GOT3 (cell line): Measurements from ENCODE around the gene H2AZ2.
"Not testable (repeated sequence)": the region's sequence is repeated elsewhere in the genome, so short reads cannot be mapped to it uniquely, and the experiment has no call there.

Experiments used
- DNase-seq: peaks from one replicate; lab custom pipeline; 2025; ENCODE audit warnings: mixed read lengths; lab: John Stamatoyannopoulos, UW

Gene H2AZ2

GRCh38 chr7:44847920-44848634 lies at the start of gene H2AZ2:
H2AZ2 (minus strand) TSS chr7:44848087; CDS start chr7:44847971, 116 bp downstream.
- DNase-seq = peak; percentile 99

DNA sequence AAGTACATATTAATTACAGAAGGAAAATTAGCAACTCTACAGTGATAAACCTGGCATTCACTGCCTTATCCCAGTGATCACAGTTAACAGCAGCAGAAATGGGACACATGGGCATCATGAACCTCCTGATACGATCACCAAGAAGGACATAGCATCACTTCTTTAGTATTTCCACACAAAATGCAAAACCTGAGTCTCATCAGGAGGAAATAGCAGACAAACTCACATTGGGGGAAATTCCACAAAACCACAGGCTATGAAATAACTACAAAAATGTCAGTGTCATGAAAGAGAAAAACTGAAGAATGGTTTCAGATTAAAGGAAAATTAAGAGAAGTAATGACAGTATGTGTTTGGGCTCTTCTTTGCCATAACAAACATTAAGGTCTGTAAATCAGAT lies 49.4 kb upstream of the H2AZ2 start:
- no peak for DNase-seq

GRCh38 chr7:44894888-44895580 lies 47.1 kb upstream of the H2AZ2 start:
- DNase-seq = no peak

DNA sequence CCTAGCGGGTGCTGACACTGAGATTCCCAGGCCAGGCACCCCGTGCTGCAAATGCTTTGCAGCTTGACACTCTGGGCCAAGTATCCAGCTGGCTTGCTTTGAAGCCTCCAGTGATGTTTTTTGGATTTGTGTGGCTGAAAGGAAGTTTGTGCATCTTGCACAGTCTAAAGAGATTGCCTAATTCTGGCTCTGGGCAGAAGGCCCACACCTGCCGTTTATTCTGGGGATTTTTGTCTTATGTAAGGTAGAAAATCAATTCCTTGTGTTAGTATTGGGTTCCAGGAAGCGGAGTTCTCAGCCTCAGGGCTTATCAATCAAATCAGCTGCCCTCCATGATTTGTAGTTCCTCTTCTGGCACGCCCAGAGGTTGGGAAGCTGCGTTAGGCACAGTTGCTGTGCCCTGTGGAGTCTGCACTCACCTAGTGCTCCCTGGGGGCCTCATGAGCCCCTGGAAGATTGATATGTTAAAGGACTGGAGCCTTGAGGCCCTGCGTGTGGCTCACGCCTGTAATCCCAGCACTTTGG lies 45.9 kb upstream of the H2AZ2 start:
- DNase-seq = no peak

GRCh38 chr7:44891791-44892190 lies 43.9 kb upstream of the H2AZ2 start:
- DNase-seq = no peak

DNA sequence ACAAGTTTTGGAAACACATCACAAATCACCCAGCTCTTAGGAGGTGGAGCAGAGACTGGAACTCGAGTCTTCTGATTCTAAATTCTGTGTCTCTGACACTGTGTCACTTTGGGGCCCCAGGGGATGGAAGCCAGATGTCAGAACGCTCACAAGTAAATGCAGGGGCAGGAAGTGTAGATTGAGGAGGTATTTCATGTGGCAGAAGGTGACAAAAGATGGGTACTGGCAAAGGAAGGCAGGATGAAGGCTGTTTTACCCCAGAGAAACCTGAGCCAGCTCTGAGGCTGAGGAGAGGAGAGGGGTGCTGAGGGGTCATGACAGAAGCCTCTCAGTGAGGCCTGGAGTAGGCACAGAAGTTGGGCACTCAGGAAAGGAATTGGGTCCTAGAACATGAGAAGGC lies 43.5 kb upstream of the H2AZ2 start:
- no peak for DNase-seq

DNA sequence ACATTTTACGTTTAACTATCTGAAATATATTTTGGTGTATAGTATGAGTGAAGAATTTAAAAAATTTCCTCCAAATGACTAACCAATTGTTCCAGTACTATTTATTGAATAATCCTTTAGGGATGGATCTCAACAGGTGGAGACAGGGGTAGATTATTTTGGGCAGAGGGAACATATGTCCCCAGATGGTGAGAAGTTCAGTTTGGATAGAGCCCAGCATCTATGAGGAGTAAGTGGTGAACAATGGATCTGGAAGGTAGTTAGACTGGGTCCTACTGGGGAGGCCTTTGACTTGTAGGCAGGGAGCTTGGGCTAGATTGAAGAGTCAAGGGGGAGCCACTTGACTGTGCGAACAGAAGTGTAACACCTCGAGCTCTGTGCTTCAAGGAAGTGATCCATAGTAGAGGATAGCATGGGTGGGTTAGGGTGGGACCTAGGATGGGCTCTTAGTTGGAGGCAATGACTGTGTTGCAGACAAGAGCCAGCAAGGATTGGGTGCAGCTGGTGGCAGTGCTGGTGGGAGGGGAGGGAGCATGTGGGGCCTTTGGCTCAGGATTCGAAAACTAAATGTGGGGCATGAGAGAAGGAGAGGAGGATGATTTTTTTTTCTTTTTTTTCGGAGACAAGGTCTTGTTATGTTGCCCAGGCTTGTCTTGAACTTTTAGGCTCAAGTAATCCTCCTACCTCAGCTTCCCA lies 41.3 kb upstream of the H2AZ2 start:
- no peak for DNase-seq

DNA sequence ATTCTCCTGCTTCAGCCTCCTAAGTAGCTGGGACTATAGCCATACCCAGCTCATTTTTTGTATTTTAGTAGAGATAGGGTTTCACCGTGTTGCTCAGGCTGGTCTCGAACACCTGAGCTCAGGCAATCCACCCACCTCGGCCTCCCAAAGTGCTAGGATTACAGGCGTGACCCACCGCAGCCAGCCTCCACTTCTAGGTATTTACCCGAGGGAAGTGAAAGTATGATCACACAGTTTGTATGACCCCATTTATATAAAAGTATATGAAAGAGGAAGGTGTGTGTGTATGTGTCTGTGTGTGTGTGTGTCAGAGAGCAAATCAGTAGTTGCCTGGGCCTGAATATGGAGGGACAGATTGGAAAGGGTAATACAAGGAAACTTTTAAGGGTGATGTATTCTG lies 39.4 kb upstream of the H2AZ2 start:
- DNase-seq = no peak

- DNase-seq = peak; percentile 96
These were observed 37.8 kb upstream of the H2AZ2 start, which contains the start of gene PURB for GRCh38 chr7:44885394-44886317. PURB (minus strand) TSS chr7:44885530; CDS start chr7:44885348, 182 bp downstream.

- DNase-seq = no peak
These were observed 36.9 kb upstream of the H2AZ2 start for GRCh38 chr7:44884621-44885393.

DNA sequence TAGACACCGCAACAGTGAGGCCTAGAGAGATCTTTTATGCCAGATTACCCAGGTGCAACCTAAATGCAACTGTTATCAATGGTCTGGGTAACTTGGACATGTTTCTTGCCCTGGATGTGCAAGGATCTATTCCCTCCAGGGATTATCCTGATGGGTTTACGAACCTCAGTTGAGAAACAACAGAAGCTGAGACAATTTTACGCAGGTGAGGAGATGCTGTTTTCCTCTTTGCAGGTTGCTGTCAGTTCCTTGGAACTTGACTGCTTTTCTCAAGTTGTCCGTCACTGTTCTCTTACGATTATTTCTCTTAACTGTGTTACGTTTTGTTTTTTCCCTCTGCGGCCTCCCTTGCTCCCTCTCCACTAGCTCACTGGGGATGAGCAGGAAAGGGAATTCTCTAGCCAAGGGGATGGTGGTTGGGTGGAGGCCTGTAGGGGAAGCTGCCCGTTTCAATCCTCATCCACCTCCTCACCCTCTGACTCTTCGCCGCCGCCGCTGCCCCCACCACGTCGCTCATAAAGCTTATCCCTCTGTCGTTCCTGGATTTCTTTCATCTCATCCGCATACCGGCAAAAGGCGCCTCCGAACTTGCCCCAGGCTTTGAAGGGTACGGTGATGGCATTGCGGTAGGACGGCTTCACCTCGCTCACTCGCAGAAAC lies 36.2 kb upstream of the H2AZ2 start:
- no peak for DNase-seq

- DNase-seq = no peak
These were observed 35.0 kb upstream of the H2AZ2 start for GRCh38 chr7:44882899-44883298.

DNA sequence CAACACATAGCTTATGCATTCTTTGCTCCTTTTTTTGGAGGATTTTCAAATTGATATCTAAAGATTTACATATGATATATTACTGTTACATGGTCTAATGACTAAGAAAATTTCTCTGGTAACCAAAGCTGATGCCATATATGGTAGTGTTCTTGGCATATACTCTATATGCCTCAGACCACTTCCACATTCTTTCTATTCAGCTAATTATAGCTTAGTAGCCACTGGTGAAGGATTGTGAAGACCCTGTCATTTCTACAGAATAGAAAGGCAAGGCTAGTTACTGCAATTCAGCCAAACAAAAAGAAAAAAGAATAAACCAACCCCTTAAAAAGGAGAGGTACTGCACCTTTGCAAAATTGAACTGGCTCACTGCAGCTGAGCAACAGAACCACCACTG lies 33.7 kb upstream of the H2AZ2 start:
- DNase-seq = no peak

GRCh38 chr7:44881066-44881600 lies 33.2 kb upstream of the H2AZ2 start:
- DNase-seq = no peak

DNA sequence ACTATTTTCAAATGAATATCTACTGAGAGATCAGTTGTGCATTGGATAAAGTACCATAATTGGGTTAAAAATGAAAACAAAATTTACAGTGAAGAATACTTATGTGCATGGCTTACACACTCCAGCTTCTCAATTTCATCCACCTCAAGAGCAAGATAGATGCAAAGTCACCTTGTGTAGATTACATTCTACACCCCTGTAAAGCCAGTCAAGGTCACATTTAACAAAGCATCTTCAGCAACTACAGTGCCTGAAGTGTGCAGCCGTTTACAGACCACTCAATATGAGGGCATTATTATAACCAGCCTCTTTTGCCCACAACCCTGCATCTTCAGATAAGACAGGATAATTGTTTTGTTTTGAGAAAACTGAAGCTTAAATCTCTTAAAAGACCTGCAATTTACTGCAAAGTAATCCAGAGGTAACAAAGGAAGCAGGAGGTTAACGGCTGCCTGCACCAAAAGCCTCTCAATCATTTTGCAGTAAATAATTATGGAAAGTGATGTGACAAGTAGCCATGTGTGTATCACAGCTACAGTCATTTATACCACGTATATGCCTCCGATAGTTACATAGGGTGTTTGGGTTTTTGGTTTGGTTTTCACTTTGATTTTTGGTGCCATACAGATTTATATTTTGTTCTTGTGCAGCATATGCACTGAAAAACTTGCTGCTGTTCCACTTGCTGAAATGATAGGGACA lies 32.6 kb upstream of the H2AZ2 start:
- no peak for DNase-seq

- DNase-seq = no peak
These were observed 28.5 kb upstream of the H2AZ2 start for GRCh38 chr7:44876393-44876792.

DNA sequence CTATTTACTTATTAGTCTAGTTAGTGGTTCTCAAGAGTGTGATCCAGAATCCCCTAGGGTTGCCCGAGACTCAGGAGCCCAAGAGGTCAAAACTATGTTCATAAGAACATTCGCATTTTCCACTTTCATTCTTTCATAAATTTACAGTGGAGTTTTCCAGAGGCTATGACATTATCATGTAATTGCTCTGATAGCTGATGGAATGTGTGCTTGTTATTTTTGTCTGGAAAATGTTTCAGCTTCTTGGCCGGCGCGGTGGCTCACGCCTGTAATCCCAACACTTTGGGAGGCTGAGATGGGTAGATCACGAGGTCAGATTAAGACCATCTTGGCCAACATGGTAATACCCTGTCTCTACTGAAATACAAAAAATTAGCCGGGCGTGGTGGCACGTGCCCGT lies 27.4 kb upstream of the H2AZ2 start:
- DNase-seq = no peak

- no peak for DNase-seq
These were observed 24.9 kb upstream of the H2AZ2 start for GRCh38 chr7:44872787-44873186.

GRCh38 chr7:44871918-44872317 lies 24.0 kb upstream of the H2AZ2 start:
- not testable (repeated sequence) for DNase-seq
